MM.1S (cell line): ENCODE data around the gene ZNF343.

Experiments
- DNase-seq: peaks from one replicate; pipeline ENCODE4 v3.0.0-alpha.2; 2015
- H2AFZ ChIP-seq: fragments of 300-600 bp; sonication (generic); 2 replicates; pipeline ENCODE4 v1.6.0; 2016; ENCODE audit warnings: antibody characterized with exemption, low read length
- H3F3A ChIP-seq: fragments of 300-600 bp; sonication (generic); 2 replicates; pipeline ENCODE4 v1.6.1; 2016; ENCODE audit warnings: mild to moderate bottlenecking, antibody characterized with exemption, low read length, moderate library complexity, mixed read lengths; ENCODE audit not compliant: insufficient read depth
- H3K27ac ChIP-seq: fragments of 300-600 bp; sonication (generic); 2 replicates; pipeline ENCODE4 v1.5.1; 2016; ENCODE audit warnings: mild to moderate bottlenecking, low read length
- H3K27me3 ChIP-seq: fragments of 300-600 bp; sonication (generic); replicated peaks from 2 replicates; pipeline ENCODE4 v1.6.0; 2016; ENCODE audit warnings: low read length; ENCODE audit not compliant: insufficient read depth
- H3K36me3 ChIP-seq: fragments of 300-600 bp; sonication (generic); replicated peaks from 2 replicates; pipeline ENCODE4 v1.6.1; 2016; ENCODE audit warnings: mild to moderate bottlenecking, low read length, mixed read lengths; ENCODE audit not compliant: insufficient read depth
- H3K4me1 ChIP-seq: fragments of 300-600 bp; sonication (generic); 2 replicates; pipeline ENCODE4 v1.6.1; 2016; ENCODE audit warnings: low read length, mixed read lengths
- H3K4me2 ChIP-seq: fragments of 300-600 bp; sonication (generic); 2 replicates; pipeline ENCODE4 v1.6.0; 2016; ENCODE audit warnings: low read depth, low read length
- H3K4me3 ChIP-seq: fragments of 300-600 bp; sonication (generic); 2 replicates; pipeline ENCODE4 v1.5.1; 2016; ENCODE audit warnings: low read length, mixed read lengths
- H3K79me2 ChIP-seq: fragments of 300-600 bp; sonication (generic); 2 replicates; pipeline ENCODE4 v1.6.1; 2016; ENCODE audit warnings: mixed run types, low read length, mixed read lengths
- H3K9ac ChIP-seq: fragments of 300-600 bp; sonication (generic); 2 replicates; pipeline ENCODE4 v1.6.1; 2016; ENCODE audit warnings: low read length, mixed read lengths
- H3K9me2 ChIP-seq: fragments of 300-600 bp; sonication (generic); replicated peaks from 2 replicates; pipeline ENCODE4 v1.6.1; 2016; ENCODE audit warnings: mild to moderate bottlenecking, low read length, mixed read lengths; ENCODE audit not compliant: insufficient read depth
- H3K9me3 ChIP-seq: fragments of 300-600 bp; sonication (generic); replicated peaks from 2 replicates; pipeline ENCODE4 v1.6.1; 2016; ENCODE audit warnings: mild to moderate bottlenecking, low read length, mixed read lengths; ENCODE audit not compliant: insufficient read depth
- H4K20me1 ChIP-seq: fragments of 300-600 bp; sonication (generic); 2 replicates; pipeline ENCODE4 v1.6.1; 2016; ENCODE audit warnings: mild to moderate bottlenecking, low read length, moderate library complexity, mixed read lengths; ENCODE audit not compliant: insufficient read depth
- EZH2 ChIP-seq: fragments of 300-600 bp; sonication (generic); optimal IDR thresholded peaks from 2 replicates; pipeline ENCODE3; 2017; ENCODE audit warnings: low read depth, mild to moderate bottlenecking, antibody characterized with exemption, low read length, mixed read lengths
- EZH2phosphoT487 ChIP-seq: fragments of 300-600 bp; sonication (generic); IDR thresholded peaks from 2 replicates; pipeline ENCODE4 v1.6.1; 2018; ENCODE audit warnings: antibody characterized with exemption, low read length
- TF ChIP-seq, protein P1 (sequence below): fragments of 300-600 bp; sonication (generic); IDR thresholded peaks from 2 replicates; pipeline ENCODE4 v1.5.1; 2016; ENCODE audit warnings: antibody characterized with exemption, low read length, mixed read lengths

Gene ZNF343

DNA sequence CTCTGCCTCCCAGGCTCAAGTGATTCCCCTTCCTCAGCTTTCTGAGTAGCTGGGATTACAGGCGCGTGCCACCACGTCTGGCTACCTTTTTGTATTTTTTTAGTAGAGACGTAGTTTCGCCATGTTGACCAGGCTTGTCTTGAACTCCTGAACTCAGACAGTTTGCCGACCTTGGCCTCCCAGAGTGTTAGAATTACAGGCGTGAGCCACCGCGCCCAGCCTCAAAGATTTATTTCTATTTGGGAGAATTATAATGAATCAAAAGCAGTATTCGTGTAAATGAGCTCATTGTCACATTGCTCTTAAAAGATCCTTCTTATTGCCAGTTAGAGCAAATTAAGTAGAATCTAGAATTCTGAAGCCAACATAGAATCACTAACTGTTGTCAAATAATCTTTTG lies 9.4 kb upstream of the ZNF343 start:
- Histone ChIP-seq H3K4me3 (no peak overlapping the region), H3K9me2 (no peaks in the 10 kb centered on the region), H3F3A (no peaks in the 10 kb centered on the region), H3K79me2 (no peaks in the 10 kb centered on the region), H3K9me3 (no peaks in the 10 kb centered on the region), H4K20me1 (no peaks in the 10 kb centered on the region), H3K27ac (no peak overlapping the region), H3K36me3 (no peaks in the 10 kb centered on the region), H3K27me3 (no peaks in the 10 kb centered on the region), H3K4me1 (no peaks in the 10 kb centered on the region), H3K9ac (no peak overlapping the region), H2AFZ (no peak overlapping the region), H3K4me2 (no peak overlapping the region)
- DNase-seq, result no peak
- TF ChIP-seq EZH2, result no peak
- TF ChIP-seq EZH2phosphoT487, result no peak
- TF ChIP-seq, protein P1, sequence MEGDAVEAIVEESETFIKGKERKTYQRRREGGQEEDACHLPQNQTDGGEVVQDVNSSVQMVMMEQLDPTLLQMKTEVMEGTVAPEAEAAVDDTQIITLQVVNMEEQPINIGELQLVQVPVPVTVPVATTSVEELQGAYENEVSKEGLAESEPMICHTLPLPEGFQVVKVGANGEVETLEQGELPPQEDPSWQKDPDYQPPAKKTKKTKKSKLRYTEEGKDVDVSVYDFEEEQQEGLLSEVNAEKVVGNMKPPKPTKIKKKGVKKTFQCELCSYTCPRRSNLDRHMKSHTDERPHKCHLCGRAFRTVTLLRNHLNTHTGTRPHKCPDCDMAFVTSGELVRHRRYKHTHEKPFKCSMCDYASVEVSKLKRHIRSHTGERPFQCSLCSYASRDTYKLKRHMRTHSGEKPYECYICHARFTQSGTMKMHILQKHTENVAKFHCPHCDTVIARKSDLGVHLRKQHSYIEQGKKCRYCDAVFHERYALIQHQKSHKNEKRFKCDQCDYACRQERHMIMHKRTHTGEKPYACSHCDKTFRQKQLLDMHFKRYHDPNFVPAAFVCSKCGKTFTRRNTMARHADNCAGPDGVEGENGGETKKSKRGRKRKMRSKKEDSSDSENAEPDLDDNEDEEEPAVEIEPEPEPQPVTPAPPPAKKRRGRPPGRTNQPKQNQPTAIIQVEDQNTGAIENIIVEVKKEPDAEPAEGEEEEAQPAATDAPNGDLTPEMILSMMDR, result no peak

DNA sequence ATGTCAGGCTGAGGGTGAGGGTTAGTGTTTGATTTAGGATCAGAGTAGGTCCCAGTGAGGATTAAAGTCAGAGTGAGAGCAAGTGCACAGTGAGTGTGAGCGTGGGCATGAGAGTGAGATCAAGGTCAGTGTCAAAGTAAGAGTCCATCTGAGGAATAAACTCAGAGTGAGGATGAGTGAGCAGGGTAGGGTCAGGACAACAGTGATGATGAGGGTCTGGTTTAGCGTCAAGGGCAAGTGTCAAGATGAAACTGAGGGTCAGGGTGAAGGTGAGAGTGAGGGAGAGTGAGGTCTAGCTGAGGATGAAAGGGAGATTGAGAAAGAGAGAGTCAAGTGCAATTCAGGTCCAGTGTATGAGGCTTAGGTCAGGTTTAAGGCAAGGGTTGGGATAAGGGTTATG lies 7.7 kb upstream of the ZNF343 start:
- Histone ChIP-seq H2AFZ (no peak overlapping the region), H3K36me3 (no peaks in the 10 kb centered on the region), H3K4me1 (no peaks in the 10 kb centered on the region), H3K79me2 (no peaks in the 10 kb centered on the region), H3F3A (no peaks in the 10 kb centered on the region), H3K9ac (no peak overlapping the region), H3K9me2 (no peaks in the 10 kb centered on the region), H3K27ac (no peak overlapping the region), H3K9me3 (no peaks in the 10 kb centered on the region), H3K4me2 (no peak overlapping the region), H3K27me3 (no peaks in the 10 kb centered on the region), H3K4me3 (no peak overlapping the region), H4K20me1 (no peaks in the 10 kb centered on the region)
- TF ChIP-seq, protein P1, result no peak
- TF ChIP-seq EZH2phosphoT487 (no peak), EZH2 (no peak)
- DNase-seq, result no peak

DNA sequence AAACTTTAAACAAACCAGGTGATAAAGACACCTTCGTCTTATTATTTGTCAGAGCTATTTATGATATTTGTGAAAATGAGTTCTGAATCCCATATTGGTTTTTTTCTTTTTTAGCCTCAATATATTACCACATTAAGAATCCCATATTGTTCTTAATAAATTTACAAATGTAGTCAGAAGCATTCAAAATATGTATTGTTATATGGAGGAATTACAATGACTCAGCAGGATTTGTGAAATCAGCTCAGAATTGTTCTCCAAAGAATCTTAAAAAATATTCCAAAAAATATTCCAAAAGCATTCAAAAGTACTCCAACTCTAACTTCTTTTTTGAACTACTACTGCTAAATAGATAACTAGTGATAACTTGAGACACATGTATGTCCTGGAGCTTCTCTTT lies 6.5 kb upstream of the ZNF343 start:
- H3K4me3 ChIP-seq, result no peak overlapping the region
- no peaks in the 10 kb centered on the region for H3F3A ChIP-seq
- H3K79me2 ChIP-seq, result no peaks in the 10 kb centered on the region
- TF ChIP-seq EZH2phosphoT487 (no peak), EZH2 (no peak)
- TF ChIP-seq, protein P1, result no peak
- no peak overlapping the region for H3K9ac ChIP-seq
- H4K20me1 ChIP-seq, result no peaks in the 10 kb centered on the region
- H3K4me2 ChIP-seq, result no peak overlapping the region
- no peak for DNase-seq
- no peaks in the 10 kb centered on the region for H3K4me1 ChIP-seq
- H2AFZ ChIP-seq, result no peak overlapping the region
- H3K9me2 ChIP-seq, result no peaks in the 10 kb centered on the region
- H3K36me3 ChIP-seq, result no peaks in the 10 kb centered on the region
- H3K27ac ChIP-seq, result no peak overlapping the region
- no peaks in the 10 kb centered on the region for H3K27me3 ChIP-seq
- no peaks in the 10 kb centered on the region for H3K9me3 ChIP-seq
